Mesodermal cell (in vitro differentiated cells): ENCODE measurements around the gene TRIO.

Experiments
- H3K27ac ChIP-seq: 2 replicates; pipeline ENCODE4 v1.7.0; 2013; ENCODE audit warnings: mild to moderate bottlenecking, low read depth, low read length, moderate library complexity; ENCODE audit not compliant: severe bottlenecking
- H3K36me3 ChIP-seq: 2 replicates; pipeline ENCODE4 v1.7.1; 2013; ENCODE audit warnings: mild to moderate bottlenecking, low read length, moderate library complexity; ENCODE audit not compliant: control insufficient read depth, insufficient read depth
- H3K4me1 ChIP-seq: one replicate; pipeline ENCODE4 v1.7.1; 2013; ENCODE audit warnings: mild to moderate bottlenecking, low read length; ENCODE audit not compliant: insufficient read depth, control insufficient read depth, poor library complexity, severe bottlenecking
- H3K4me3 ChIP-seq: 2 replicates; pipeline ENCODE4 v1.7.0; 2013; ENCODE audit warnings: low read length, control low read depth, mild to moderate bottlenecking; ENCODE audit not compliant: insufficient read depth, poor library complexity, severe bottlenecking; ENCODE audit errors: extremely low read depth
- H3K9me3 ChIP-seq: 2 replicates; pipeline ENCODE4 v1.7.1; 2013; ENCODE audit warnings: mild to moderate bottlenecking, low read length, moderate library complexity; ENCODE audit not compliant: control insufficient read depth
- WGBS, 2 experiments: methylation state at CpG; one replicate each; pipeline ENCODE4 v1.1.5; 2013; ENCODE audit warnings: missing lambda C conversion rate in 2 of 2; ENCODE audit not compliant: insufficient coverage in 2 of 2; 5-methylcytosine and 5-hydroxymethylcytosine counted together

TRIO gene

DNA sequence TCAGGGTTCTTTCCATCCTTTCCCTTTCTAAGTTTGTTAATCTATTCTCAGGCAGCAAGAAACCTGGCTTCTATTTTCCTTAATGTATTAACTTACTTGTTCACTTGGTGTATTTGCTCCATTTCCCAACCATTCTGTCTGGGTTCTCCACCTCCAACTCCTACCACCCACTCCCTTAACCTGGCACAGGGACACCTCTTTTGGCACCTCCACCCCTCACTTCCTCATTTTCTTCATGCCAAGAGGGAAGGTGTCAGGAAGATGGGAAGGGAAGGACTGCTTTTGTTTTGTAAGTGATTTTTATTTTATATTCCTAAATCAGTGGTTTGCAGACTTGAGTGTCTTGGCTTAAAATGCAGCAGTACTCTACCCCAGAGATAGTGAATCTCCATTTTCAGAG, 166.1 kb downstream of the TRIO start:
- H3K36me3 ChIP-seq, result peaks cover 90% of the 10 kb centered on the region
- no peak overlapping the region for H3K4me3 ChIP-seq
- H3K4me1 ChIP-seq, result no peaks in the 10 kb centered on the region
- H3K27ac ChIP-seq, result no peak overlapping the region
- H3K9me3 ChIP-seq, result no peaks in the 10 kb centered on the region

DNA sequence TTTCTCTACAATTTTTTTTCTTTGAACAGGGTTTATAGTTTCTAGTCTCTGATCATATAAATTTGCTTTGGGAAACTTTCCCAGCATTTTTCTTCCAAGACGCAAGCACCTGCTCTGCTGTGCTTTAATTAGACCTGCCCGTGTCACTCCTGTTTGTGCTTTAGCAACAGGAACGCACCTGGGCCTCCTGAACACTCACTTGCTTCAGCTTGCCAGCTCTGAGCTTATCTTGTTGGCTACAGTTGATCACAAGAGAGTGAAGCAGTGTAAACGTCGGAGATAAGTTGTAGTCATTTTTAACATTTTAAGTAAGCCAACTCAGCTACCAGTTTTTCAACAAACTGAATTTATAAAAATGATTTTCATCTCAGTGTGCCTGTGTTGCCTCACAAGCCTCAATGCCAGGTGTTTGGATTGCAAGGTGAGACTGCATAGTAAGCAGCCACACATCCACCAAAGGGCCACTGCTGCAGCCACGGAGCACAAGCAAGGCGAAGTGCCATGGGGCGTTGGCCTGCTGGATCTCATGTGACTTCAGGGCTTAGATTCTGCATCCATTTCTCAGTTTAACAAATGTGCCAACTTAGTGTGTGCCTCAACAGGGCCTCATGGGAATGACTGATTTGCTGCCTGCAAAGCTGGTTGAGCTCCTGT, 166.9 kb downstream of the TRIO start:
- Histone ChIP-seq H3K9me3 (no peaks in the 10 kb centered on the region), H3K4me1 (no peaks in the 10 kb centered on the region), H3K27ac (no peak overlapping the region), H3K4me3 (no peak overlapping the region), H3K36me3 (peaks cover 90% of the 10 kb centered on the region)
- WGBS, 2 experiments, result 93 to 97% methylated on average over 6 of the region's 8 CpGs

DNA sequence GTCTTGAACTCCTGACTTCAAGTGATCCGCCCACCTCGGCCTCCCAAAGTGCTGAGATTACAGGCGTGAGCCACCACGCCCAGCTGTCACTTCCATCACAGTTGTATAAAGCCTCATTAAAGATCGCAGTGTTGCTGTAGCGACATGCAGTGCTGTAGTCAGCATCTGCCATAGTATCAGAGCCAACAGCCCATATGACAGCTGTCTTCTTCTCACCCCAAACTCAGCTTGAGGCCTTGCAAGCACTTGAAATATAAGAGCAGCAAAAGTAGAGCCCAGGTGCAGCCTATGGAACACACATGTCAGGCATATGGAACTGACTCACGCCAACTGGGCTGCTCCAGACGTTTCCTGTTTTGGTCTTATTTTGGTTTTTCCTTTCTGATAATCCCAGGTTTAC, 167.8 kb downstream of the TRIO start:
- no peak overlapping the region for H3K4me3 ChIP-seq
- H3K27ac ChIP-seq, result no peak overlapping the region
- H3K9me3 ChIP-seq, result no peaks in the 10 kb centered on the region
- 92 to 95% methylated on average over 6 to 8 of the region's 8 CpGs for WGBS, 2 experiments
- no peaks in the 10 kb centered on the region for H3K4me1 ChIP-seq
- peaks cover 85% of the 10 kb centered on the region for H3K36me3 ChIP-seq

DNA sequence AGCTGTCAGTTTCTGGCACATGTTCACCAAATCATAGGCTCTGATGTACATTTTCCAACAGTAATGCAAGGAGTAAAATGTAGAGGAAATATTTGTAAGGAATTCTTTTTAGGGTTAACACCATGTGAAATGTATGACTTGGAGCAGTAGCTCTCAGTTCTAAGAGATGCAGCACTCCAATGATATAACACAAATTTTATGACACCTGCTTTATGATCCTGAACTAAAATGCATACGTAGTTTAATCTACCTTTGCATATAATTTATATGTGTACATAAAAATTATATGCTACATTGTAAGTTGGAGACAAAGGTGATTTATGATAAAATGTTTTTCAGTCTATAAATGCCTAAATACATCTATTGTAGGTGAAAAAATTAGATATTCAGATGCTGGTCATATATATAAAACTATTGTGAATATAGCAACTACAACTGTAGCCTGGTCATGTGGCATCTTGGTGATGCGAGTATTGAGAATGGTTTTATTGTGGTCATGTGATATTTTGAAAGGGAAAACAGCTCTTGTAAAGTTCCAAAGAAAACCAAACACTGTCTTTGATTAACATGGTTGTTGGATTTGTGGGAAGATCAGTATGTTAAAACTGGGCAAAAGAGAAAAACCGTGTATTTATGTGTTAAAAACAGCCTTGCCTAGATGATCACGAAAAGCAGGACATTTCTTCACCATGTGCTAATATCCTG, 171.0 kb downstream of the TRIO start:
- Histone ChIP-seq H3K27ac (no peak overlapping the region), H3K4me1 (no peaks in the 10 kb centered on the region), H3K4me3 (no peak overlapping the region), H3K36me3 (peaks cover 86% of the 10 kb centered on the region), H3K9me3 (no peaks in the 10 kb centered on the region)
- WGBS, 2 experiments, result 100% methylated on average over 1 of the region's 4 CpGs

DNA sequence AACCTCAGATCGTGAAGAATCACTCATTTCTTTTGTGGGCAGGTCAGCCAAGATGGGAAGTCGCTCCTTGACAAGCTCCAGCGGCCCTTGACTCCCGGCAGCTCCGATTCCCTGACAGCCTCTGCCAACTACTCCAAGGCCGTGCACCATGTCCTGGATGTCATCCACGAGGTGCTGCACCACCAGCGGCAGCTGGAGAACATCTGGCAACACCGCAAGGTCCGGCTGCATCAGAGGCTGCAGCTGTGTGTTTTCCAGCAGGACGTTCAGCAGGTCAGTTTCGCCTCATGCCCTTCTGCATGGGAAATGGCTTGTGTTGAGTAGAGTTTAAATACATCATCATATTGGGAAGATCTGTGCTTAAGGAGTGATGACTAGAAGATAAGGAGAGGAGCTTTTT, 173.3 kb downstream of the TRIO start:
- Histone ChIP-seq H3K36me3 (peaks cover 88% of the 10 kb centered on the region), H3K27ac (no peak overlapping the region), H3K4me3 (no peak overlapping the region), H3K9me3 (no peaks in the 10 kb centered on the region), H3K4me1 (no peaks in the 10 kb centered on the region)
- 95 to 97% methylated on average over 11 to 12 of the region's 12 CpGs for WGBS, 2 experiments

DNA sequence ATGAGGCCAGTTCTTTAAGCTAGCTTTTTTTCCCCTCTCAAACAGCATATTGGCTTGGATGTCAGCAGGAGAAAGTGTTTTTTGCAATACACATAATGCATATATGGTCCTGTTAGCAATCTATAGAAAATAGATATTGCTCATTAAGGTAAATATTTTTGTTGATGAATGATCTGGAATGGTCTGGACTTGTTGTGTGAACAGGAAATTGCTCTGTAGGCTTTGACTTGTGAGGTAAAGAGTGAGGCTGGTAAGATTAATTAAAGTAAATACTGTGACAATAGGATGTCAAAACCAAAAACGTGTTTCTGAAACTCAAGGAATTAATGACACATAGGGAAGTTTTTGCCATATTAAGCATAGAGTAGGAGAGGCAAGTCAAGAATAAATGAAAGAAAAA, 176.0 kb downstream of the TRIO start:
- Histone ChIP-seq H3K4me3 (no peak overlapping the region), H3K27ac (no peak overlapping the region), H3K4me1 (no peaks in the 10 kb centered on the region), H3K9me3 (no peaks in the 10 kb centered on the region), H3K36me3 (peaks cover 91% of the 10 kb centered on the region)
- 88 to 92% methylated on average over 1 of the region's 1 CpG for WGBS, 2 experiments

DNA sequence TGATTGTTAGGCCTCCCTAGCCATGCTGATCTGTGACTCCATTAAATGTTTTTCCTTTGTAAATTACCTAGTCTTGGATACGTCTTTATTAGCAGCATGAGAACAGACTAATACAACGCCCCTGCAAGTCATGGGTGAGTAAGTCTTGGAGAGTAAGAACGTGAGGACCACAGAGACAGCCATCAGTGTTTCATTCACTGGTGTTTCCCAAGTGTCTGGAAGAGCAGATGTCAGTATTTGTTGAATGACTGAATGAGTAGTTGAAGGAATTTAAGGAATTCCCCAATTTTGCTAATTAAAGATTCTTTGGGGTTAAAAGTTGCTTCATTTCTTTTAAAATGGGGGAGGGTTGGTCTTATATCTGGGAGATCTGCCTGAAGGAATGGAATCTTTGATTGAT, 178.8 kb downstream of the TRIO start:
- H3K27ac ChIP-seq, result no peak overlapping the region
- no peak overlapping the region for H3K4me3 ChIP-seq
- peaks cover 91% of the 10 kb centered on the region for H3K36me3 ChIP-seq
- H3K4me1 ChIP-seq, result no peaks in the 10 kb centered on the region
- no peaks in the 10 kb centered on the region for H3K9me3 ChIP-seq
- 97 to 100% methylated on average over 3 of the region's 3 CpGs for WGBS, 2 experiments

DNA sequence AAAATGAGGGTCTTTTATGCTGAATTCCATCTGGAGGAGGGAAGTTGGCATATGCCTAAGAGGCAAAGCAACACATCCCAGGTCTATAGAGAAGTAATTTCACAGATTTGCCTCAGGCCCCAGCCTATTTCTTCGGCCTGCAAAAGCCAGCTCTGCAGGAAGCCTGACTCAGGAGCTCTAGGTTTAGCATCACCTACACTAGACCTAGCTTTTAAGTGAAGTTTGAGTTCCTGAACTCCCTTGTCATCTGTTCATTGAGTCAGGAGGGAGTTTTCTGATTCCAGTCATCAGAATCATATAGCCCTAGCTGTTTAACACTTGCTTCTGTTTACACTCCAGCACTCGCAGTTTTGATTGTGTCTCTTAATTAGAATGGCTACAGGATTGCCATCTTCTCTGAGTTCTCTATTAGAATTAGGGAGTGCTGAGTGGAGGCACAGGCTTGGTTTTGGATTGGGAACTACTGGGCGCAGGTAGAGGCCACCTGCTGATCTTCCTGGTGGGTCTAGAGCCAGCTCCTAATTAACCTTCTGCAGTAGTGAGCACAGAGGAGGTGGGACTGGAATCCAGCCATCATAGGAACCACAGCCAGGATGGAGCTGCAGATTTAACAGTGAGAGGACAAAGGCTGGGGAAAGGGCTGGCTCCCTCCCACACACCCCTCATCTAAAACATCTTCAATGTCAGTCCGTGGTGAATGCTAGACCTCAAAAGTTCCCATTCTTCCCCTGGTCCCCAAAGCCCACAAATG, 179.5 kb downstream of the TRIO start:
- no peak overlapping the region for H3K4me3 ChIP-seq
- H3K36me3 ChIP-seq, result peaks cover 86% of the 10 kb centered on the region
- no peak overlapping the region for H3K27ac ChIP-seq
- 90 to 94% methylated on average over 2 to 3 of the region's 4 CpGs for WGBS, 2 experiments
- H3K9me3 ChIP-seq, result no peaks in the 10 kb centered on the region
- H3K4me1 ChIP-seq, result no peaks in the 10 kb centered on the region

DNA sequence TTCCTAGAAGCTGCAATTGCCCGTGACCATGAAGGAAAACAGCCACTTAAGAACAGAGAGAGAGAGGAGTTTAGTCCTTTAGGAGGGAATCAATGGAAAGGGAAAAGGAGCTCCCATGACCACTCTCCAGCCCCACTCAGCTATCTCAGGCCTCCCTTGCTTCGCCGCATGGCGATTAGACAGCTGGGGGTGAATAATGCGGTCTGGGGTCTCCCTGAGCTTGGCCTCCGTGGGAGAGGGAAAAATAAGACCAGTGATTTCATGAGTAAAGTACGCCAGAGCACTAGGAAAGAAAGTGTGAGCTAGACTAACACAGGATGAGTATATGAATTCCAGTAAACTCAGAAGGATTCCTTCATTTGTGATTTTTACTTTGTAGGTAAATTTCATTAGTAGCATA, 180.3 kb downstream of the TRIO start:
- 89 to 95% methylated on average over 3 to 4 of the region's 7 CpGs for WGBS, 2 experiments
- H3K9me3 ChIP-seq, result no peaks in the 10 kb centered on the region
- H3K27ac ChIP-seq, result no peak overlapping the region
- no peak overlapping the region for H3K4me3 ChIP-seq
- H3K4me1 ChIP-seq, result no peaks in the 10 kb centered on the region
- peaks cover 86% of the 10 kb centered on the region for H3K36me3 ChIP-seq

DNA sequence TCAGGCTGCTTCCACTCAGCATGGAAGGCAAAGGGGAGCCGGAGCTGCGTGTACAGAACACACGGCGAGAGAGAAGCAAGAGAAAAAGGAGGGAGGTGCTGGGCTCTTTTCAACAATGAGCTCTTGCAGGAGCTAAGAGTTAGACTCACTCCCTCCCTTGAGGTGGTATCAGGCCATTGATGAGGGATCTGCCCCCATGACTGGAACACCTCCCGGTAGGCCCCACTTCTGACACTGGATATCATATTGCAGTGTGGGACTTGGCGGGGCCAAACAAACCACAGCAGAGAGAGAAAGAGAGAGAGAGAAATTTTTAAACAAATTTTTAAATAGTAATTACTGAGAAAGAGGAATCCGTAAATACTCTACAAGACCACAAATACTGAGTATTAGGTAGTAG, 182.2 kb downstream of the TRIO start:
- Histone ChIP-seq H3K27ac (no peak overlapping the region), H3K9me3 (no peaks in the 10 kb centered on the region), H3K4me3 (no peak overlapping the region), H3K4me1 (no peaks in the 10 kb centered on the region), H3K36me3 (peaks cover 83% of the 10 kb centered on the region)
- WGBS, 2 experiments, result 89 to 96% methylated on average over 3 to 4 of the region's 7 CpGs
